ENCODE data around the gene BCR.
"Not testable (repeated sequence)": the region's sequence is repeated elsewhere in the genome, so short reads cannot be mapped to it uniquely, and the experiment has no call there.

The BCR gene

DNA sequence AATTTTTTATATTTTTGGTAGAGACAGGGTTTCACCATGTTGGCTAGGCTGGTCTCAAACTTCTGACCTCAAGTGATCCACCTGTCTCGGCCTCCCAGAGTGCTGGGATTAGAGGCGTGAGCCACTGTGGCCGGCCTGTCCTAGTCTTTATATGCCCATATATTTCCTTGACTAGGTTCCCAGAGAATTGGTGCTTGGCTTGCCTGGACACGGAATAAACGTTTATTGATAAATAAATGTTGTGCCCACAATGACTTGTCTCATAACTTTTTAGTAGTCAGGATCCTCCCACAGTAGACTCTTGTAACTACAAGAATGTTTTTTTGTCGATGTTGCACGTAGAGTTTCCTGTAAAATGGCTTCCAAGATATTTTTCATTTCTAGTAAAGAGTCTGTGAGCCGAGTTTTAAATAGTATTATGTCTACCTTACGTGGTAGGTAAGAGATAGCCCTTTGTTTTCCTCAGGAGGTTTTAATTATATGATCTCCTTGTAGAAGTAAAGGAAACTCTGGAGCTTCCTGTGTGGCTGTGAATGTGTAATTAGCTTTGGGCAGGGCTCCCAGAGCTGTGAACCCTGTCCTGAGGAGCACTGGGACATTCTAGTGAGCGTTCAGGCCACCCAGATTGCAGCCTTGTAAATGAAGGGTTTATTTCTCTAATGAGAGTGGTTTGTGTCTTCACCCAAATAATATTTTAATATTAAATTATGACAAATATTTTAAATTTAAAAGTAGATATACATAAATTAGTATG is 161.8 kb downstream of the BCR start:
- not testable (repeated sequence) for DNase-seq

- DNase-seq, result no peak
Observed at GRCh38 chr22:23351321-23351720, 171.0 kb downstream of the BCR start.

- DNase-seq, result no peak
Observed at GRCh38 chr22:23353004-23353403, 172.7 kb downstream of the BCR start.

GRCh38 chr22:23353696-23354095 is 173.4 kb downstream of the BCR start:
- no peak for DNase-seq

DNA sequence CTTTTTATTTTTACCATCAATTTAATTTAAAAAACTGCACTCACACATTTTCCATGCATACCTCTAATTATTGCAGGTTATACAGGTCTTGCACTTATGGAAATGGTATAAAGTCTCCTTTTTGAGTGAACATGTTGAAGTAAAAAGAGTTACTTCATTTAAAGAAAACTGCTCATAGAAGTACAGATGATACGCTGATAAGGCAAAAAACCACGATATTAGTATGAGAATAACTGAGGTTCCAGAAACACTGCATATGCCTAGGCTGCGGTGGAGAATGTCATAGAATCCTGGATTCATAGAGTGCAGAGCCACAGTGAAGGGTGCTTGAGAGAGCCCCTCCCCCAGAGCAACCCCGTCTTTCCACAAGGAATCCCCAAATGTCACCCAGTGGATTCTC is 175.8 kb downstream of the BCR start:
- DNase-seq, result no peak

GRCh38 chr22:23357053-23357452 is 176.7 kb downstream of the BCR start:
- no peak for DNase-seq

DNA sequence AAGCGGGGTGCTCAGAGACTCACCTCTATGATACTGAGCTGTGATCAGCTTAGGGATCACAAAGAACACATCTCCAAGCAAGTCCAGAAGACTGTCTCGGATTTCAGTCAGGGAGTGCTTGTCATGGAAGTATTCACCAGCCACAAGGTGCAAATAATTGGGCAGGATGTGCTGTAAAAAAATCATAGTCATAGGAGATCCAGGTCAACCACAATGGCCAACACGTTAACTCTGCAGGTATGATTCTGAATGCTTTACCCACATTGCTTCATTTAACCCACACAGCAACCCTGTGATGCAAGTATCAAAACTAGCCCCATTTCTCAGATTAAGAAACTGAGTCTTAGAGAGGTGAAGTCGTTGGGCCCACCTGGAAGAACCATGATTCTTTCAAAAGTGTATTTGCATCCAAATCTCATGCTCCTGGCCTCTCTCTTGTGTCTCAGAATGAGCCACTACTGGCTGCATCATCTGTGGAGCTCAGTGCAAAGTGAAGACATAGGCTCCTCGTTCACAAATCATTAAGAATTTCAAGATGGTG is 179.3 kb downstream of the BCR start:
- DNase-seq, result no peak

- DNase-seq, result no peak
Observed at GRCh38 chr22:23361676-23362075, 181.4 kb downstream of the BCR start.

DNA sequence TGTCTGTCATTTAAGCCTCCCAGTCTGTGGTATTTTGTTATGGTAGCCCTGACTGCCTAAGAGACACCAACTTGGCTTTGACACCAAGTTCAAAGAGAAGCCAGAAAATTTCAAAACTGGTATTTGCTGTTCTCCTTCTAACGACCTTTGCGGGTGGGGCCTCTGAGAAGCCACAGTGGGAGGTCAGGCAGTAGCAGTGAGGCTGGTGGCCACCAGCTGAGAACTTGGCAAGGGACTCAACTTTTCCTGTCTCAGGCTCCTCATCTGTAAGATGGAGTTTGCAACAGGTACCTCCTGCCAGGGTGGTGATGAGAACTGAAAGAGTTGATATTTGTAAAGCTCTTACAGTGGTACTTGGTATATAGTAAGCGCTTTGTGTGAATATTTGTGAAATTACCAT is 183.4 kb downstream of the BCR start:
- DNase-seq, result no peak

- DNase-seq, result no peak
Observed at GRCh38 chr22:23364389-23364788, 184.1 kb downstream of the BCR start.

DNA sequence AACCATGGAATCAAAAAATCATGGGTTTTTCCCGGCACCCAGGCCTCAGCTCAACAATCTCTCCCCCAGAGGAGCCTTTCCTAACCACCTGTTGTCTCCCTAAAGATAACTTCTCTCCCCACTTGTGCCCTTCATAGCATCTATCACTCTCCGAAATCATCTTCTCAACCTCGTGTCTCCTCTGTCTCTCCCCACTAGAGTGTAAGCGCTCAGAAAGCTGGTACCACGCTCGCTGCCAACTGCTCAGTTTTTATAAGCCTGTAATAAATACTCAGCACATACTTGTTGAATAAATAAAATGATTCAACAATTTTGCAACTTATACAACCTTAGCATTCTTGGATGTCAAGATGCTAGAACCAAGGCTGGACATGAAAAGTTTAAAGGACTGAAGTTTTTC is 185.2 kb downstream of the BCR start:
- no peak for DNase-seq

DNA sequence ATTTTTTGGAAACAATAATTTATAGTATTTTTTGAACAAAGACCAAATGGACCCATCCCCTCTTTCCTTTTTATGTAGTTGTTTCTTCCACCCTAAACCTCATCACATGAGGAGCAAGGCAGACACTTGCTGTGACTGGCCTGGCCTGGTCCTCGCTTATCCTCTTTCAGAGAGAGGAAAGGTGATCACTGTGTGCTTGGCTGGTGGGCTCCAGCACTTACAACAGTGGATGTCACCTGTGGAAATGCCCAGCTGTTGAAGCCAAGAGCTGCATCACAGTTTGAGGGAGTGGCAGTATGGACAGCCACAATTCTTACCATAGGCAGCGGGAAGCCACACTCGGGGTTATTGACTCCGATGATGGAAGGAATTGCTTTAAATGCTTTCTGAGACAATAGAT is 185.7 kb downstream of the BCR start:
- DNase-seq, result no peak

- not testable (repeated sequence) for DNase-seq
Observed at GRCh38 chr22:23367196-23367595, 186.9 kb downstream of the BCR start.

Data from kidney glomerular epithelial cell (primary cell).